D721Med (cell line): ENCODE results near the gene CASKIN2.
"Not testable (repeated sequence)": the region's sequence is repeated elsewhere in the genome, so short reads cannot be mapped to it uniquely, and the experiment has no call there.

Experiments
- DNase-seq: peaks from one replicate; pipeline ENCODE4 v3.0.0; 2011; ENCODE audit warnings: low spot score; ENCODE audit not compliant: insufficient read length
- FAIRE-seq: peaks from 2 replicates; lab custom pipeline; 2011; peaks lifted over from hg19 to GRCh38; lab: Jason Lieb, UNC
- CTCF ChIP-seq: IDR thresholded peaks from 2 replicates; pipeline ENCODE4 v1.5.1; 2012; ENCODE audit warnings: mild to moderate bottlenecking, control low read depth; ENCODE audit not compliant: insufficient read depth; ENCODE audit errors: missing control alignments

CASKIN2 gene

GRCh38 chr17:75524970-75525805 is 9.9 kb upstream of the CASKIN2 start, which contains the start of gene LLGL2:
Gene LLGL2 (plus strand): TSS chr17:75525697. CDS start chr17:75543427, 17,730 bp downstream.
- DNase-seq (peak; percentile 94), FAIRE-seq (no peak)
- peak; percentile 38 for TF ChIP-seq CTCF

GRCh38 chr17:75524269-75524969 is 9.1 kb upstream of the CASKIN2 start:
- FAIRE-seq (no peak), DNase-seq (no peak)

GRCh38 chr17:75523647-75524046 is 8.3 kb upstream of the CASKIN2 start:
- FAIRE-seq (no peak), DNase-seq (no peak)
- no peak for TF ChIP-seq CTCF

More at GRCh38 chr17:75524269-75524969, 9.1 kb upstream of the CASKIN2 start:
- TF ChIP-seq CTCF: no peak

- TF ChIP-seq CTCF: no peak
- FAIRE-seq (no peak), DNase-seq (no peak)
Observed at GRCh38 chr17:75521951-75522727, 6.8 kb upstream of the CASKIN2 start.

- FAIRE-seq (no peak), DNase-seq (no peak)
- TF ChIP-seq CTCF: no peak
Observed at GRCh38 chr17:75521290-75521689, 6.0 kb upstream of the CASKIN2 start.

GRCh38 chr17:75520413-75520812 is 5.1 kb upstream of the CASKIN2 start:
- FAIRE-seq, DNase-seq: not testable (repeated sequence)

GRCh38 chr17:75518983-75519537 is 3.7 kb upstream of the CASKIN2 start:
- DNase-seq (no peak), FAIRE-seq (no peak)
- TF ChIP-seq CTCF: no peak
